Keratinocyte (primary cell): Measurements from ENCODE around the gene ZFP36L2. TPM values are rescaled to one million over a fixed set of nuclear protein-coding genes. Genes with fewer than 3 reads are reported as not detected.

Source experiments
- DNase-seq: peaks from one replicate; pipeline ENCODE4 v3.0.0-alpha.2; 2011; ENCODE audit warnings: low read depth, missing footprints, low spot score
- FAIRE-seq: peaks from 2 replicates; lab custom pipeline; 2011; peaks lifted over from hg19 to GRCh38; lab: Jason Lieb, UNC
- H2AFZ ChIP-seq: 2 replicates; pipeline ENCODE4 v1.6.0; 2012; ENCODE audit warnings: low read length, control low read depth, inconsistent platforms; ENCODE audit not compliant: control insufficient read depth
- H3K27ac ChIP-seq: 2 replicates; pipeline ENCODE4 v1.5.1; 2011; ENCODE audit warnings: low read length; ENCODE audit not compliant: control insufficient read depth, insufficient read depth
- H3K27me3 ChIP-seq: 3 replicates; pipeline ENCODE4 v1.6.0; 2011; ENCODE audit warnings: low read length; ENCODE audit not compliant: control insufficient read depth, insufficient read depth; ENCODE audit errors: extremely low read depth
- H3K36me3 ChIP-seq, 2 experiments: 2 replicates in 1 of 2; 3 replicates in 1 of 2; pipeline ENCODE4 v1.5.1; 2011; ENCODE audit warnings: low read length in 2 of 2, mild to moderate bottlenecking in 1 of 2; ENCODE audit not compliant: control insufficient read depth in 2 of 2, insufficient read depth in 2 of 2; ENCODE audit errors: extremely low read depth in 1 of 2
- H3K4me1 ChIP-seq: 3 replicates; pipeline ENCODE4 v1.5.1; 2011; ENCODE audit warnings: low read length; ENCODE audit not compliant: control insufficient read depth, insufficient read depth; ENCODE audit errors: extremely low read depth
- H3K4me2 ChIP-seq: 3 replicates; pipeline ENCODE4 v1.6.0; 2011; ENCODE audit warnings: low read depth, low read length; ENCODE audit not compliant: control insufficient read depth, insufficient read depth; ENCODE audit errors: extremely low read depth
- H3K4me3 ChIP-seq, 3 experiments: fragments of 200-600 bp in 1 of 3; sonication (generic) in 1 of 3; 2 replicates in 2 of 3; 3 replicates in 1 of 3; pipeline ENCODE4 v1.5.1; 2011 to 2016; ENCODE audit warnings: low read length in 3 of 3, mild to moderate bottlenecking in 3 of 3, control low read depth in 2 of 3, inconsistent platforms in 1 of 3, low read depth in 1 of 3, mixed read lengths in 1 of 3, mixed run types in 1 of 3, moderate library complexity in 1 of 3; ENCODE audit not compliant: control insufficient read depth in 2 of 3, insufficient read depth in 2 of 3; ENCODE audit errors: extremely low read depth in 1 of 3
- H3K79me2 ChIP-seq: 2 replicates; pipeline ENCODE4 v1.6.0; 2012; ENCODE audit warnings: low read length; ENCODE audit not compliant: control insufficient read depth, insufficient read depth
- H3K9ac ChIP-seq: 3 replicates; pipeline ENCODE4 v1.6.0; 2011; ENCODE audit warnings: low read length; ENCODE audit not compliant: control insufficient read depth, insufficient read depth; ENCODE audit errors: extremely low read depth
- H3K9me1 ChIP-seq: 3 replicates; pipeline ENCODE4 v1.6.0; 2011; ENCODE audit warnings: low read length; ENCODE audit not compliant: control insufficient read depth, insufficient read depth; ENCODE audit errors: extremely low read depth
- H3K9me3 ChIP-seq: 2 replicates; pipeline ENCODE4 v1.5.1; 2012; ENCODE audit warnings: low read depth, low read length; ENCODE audit not compliant: control insufficient read depth
- H4K20me1 ChIP-seq: 3 replicates; pipeline ENCODE4 v1.6.0; 2011; ENCODE audit warnings: low read length; ENCODE audit not compliant: control insufficient read depth, insufficient read depth; ENCODE audit errors: extremely low read depth
- EZH2 ChIP-seq: IDR thresholded peaks from one replicate; pipeline ENCODE4 v1.6.1; 2012; ENCODE audit warnings: inconsistent platforms, mild to moderate bottlenecking, low read length, moderate library complexity
- dilution Hi-C: fragments of 300-500 bp; cut with MboI; formaldehyde crosslinking; loops from one replicate; pipeline ENCODE4 v1.7.0; 2020; ENCODE audit warnings: low sequenced_read_pairs; ENCODE audit not compliant: extremely low pct_ligation_motif_present
- polyA plus RNA-seq, 5 experiments: library from polyadenylated mRNA; depleted of rRNA in 3 of 5; stranded (reverse) in 3 of 5; stranded (forward) in 1 of 5; unstranded in 1 of 5; fragments of >200 nt; gene quantifications; 1 replicate in 1 of 5; 2 replicates in 3 of 5; 3 replicates in 1 of 5; pipeline versions ENCODE4 v1.2.1 to v1.2.3, GENCODE V29; 2011 to 2012; ENCODE audit warnings: missing spikeins in 2 of 5, low read depth in 1 of 5, low replicate concordance in 1 of 5
- TF ChIP-seq, protein P1 (sequence below), 3 experiments: IDR thresholded peaks in 1 of 3; conservative IDR thresholded peaks in 1 of 3; optimal IDR thresholded peaks in 1 of 3; 2 replicates in 2 of 3; 3 replicates in 1 of 3; pipeline versions ENCODE3 to v1.5.1; 2011; ENCODE audit warnings: low read length in 3 of 3, mild to moderate bottlenecking in 3 of 3, moderate library complexity in 2 of 3, control low read depth in 1 of 3, inconsistent platforms in 1 of 3; ENCODE audit not compliant: insufficient read depth in 2 of 3; ENCODE audit errors: extremely low read depth in 1 of 3

The ZFP36L2 gene
- polyA plus RNA-seq, 1 donor (not counting 4 experiments of a cell fraction or from before 2014, with no cell fraction given) = 52.4 TPM

DNA sequence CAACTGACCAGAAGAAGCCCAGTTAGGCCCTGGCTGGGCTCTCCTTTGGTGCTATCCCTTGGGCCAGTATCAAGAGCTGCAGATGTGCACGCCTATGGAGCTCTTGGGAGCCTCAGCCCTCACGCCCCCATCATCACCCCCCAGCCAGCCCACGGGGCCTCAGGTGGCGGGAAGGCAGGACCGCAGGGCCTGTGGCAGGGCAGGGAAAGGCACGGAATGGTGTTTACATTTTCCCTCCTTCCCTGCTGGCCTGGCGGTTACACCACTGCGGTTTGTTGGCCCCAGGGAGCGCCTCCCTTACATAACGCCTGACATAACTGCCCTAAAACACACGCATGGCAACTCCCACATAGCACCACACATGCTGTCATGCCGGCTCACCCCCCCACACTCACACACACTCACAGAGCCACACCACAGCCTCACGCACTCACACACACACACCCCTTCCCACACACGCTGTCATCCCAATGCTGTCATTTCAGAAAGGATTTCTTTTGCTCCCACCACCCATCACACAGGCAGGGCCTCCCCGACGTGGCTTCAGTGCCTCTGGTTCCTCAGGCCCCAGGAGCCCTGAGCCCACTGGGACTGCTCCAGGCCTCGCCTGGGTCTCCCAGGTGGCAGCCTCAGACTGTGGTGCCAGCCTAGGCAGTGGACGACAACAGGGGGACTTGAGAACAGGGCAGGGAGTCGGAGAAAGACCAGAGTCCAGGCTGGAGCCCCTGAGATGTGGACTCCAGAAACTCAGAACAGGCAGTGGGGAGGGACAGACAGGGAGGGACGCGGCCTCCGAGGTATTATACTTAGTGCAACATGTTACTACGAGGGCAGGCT is 15.7 kb downstream of the ZFP36L2 start:
- no peak overlapping the region for H3K27ac ChIP-seq
- no peaks in the 10 kb centered on the region for H3K27me3 ChIP-seq
- no peaks in the 10 kb centered on the region for H4K20me1 ChIP-seq
- TF ChIP-seq EZH2 = no peak
- TF ChIP-seq, protein P1, sequence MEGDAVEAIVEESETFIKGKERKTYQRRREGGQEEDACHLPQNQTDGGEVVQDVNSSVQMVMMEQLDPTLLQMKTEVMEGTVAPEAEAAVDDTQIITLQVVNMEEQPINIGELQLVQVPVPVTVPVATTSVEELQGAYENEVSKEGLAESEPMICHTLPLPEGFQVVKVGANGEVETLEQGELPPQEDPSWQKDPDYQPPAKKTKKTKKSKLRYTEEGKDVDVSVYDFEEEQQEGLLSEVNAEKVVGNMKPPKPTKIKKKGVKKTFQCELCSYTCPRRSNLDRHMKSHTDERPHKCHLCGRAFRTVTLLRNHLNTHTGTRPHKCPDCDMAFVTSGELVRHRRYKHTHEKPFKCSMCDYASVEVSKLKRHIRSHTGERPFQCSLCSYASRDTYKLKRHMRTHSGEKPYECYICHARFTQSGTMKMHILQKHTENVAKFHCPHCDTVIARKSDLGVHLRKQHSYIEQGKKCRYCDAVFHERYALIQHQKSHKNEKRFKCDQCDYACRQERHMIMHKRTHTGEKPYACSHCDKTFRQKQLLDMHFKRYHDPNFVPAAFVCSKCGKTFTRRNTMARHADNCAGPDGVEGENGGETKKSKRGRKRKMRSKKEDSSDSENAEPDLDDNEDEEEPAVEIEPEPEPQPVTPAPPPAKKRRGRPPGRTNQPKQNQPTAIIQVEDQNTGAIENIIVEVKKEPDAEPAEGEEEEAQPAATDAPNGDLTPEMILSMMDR (optimal IDR thresholded peaks at IDR 0.05 in 1 of 3, IDR thresholded peaks at IDR 0.05 in 1 of 3, conservative IDR thresholded peaks at IDR 0.05 in 1 of 3; ENCODE audit: extremely low read depth in 1 of 3, insufficient read depth in 2 of 3, low read length in 3 of 3) = no peak
- no peaks in the 10 kb centered on the region for H3K79me2 ChIP-seq
- H3K4me3 ChIP-seq = no peak overlapping the region
- FAIRE-seq (no peak), DNase-seq (no peak)
- H3K9me3 ChIP-seq = no peaks in the 10 kb centered on the region
- dilution Hi-C loops = no loop called here
- no peak overlapping the region for H2AFZ ChIP-seq
- H3K36me3 ChIP-seq = no peaks in the 10 kb centered on the region
- H3K4me2 ChIP-seq = no peak overlapping the region
- no peak overlapping the region for H3K9ac ChIP-seq
- no peaks in the 10 kb centered on the region for H3K9me1 ChIP-seq
- H3K4me1 ChIP-seq = peaks cover 9% of the 10 kb centered on the region

DNA sequence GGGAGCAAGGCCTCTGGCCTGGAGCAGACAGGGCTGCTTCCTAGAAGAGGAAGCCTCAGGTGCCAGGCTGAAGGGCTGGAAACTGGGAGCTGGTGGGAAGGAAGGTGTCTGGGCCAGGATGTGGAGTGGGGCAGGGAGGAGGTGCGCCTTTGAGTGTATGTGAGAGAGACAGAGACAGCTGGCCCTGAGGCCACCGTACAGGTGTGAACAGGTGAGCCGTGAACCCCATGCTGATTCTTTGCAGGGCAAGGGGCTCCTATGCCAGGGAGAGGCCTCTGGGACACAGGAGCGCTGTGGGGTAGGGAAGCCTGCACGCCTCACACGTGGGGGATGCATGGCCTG is 16.3 kb downstream of the ZFP36L2 start:
- Histone ChIP-seq H4K20me1 (no peaks in the 10 kb centered on the region), H3K9me3 (no peaks in the 10 kb centered on the region), H3K27me3 (no peaks in the 10 kb centered on the region), H3K36me3 (no peaks in the 10 kb centered on the region), H3K4me3 (no peak overlapping the region), H2AFZ (no peak overlapping the region), H3K4me2 (no peak overlapping the region), H3K27ac (no peak overlapping the region), H3K9ac (no peak overlapping the region), H3K4me1 (peaks cover 9% of the 10 kb centered on the region), H3K9me1 (no peaks in the 10 kb centered on the region), H3K79me2 (no peaks in the 10 kb centered on the region)
- FAIRE-seq = no peak
- TF ChIP-seq EZH2 = no peak
- TF ChIP-seq, protein P1 (optimal IDR thresholded peaks at IDR 0.05 in 1 of 3, IDR thresholded peaks at IDR 0.05 in 1 of 3, conservative IDR thresholded peaks at IDR 0.05 in 1 of 3; ENCODE audit: extremely low read depth in 1 of 3, insufficient read depth in 2 of 3, low read length in 3 of 3) = no peak
- dilution Hi-C loops = no loop called here
- DNase-seq = no peak
